ENCODE data around the gene STX4. TPM values are rescaled to one million over a fixed set of nuclear protein-coding genes. Genes with fewer than 3 reads are reported as not detected.

Gene STX4
- total RNA-seq, 2 donors from 2014 or later = 17.1 to 23.8 TPM

- H3K27ac ChIP-seq = no peak overlapping the region
Measured at GRCh38 chr16:31086629-31086906, 53.2 kb downstream of the STX4 start.

GRCh38 chr16:31087481-31087880 lies 54.1 kb downstream of the STX4 start:
- H3K27me3 ChIP-seq = no peaks in the 10 kb centered on the region
- no peak for DNase-seq (ENCODE audit: low spot score)
- no peak for TF ChIP-seq CTCF (IDR thresholded peaks at IDR 0.05)
- no peak overlapping the region for H3K27ac ChIP-seq
- peaks cover 33% of the 10 kb centered on the region for H3K36me3 ChIP-seq
- H3K4me1 ChIP-seq = no peaks in the 10 kb centered on the region
- no peaks in the 10 kb centered on the region for H3K9me3 ChIP-seq
- no peak overlapping the region for H3K4me3 ChIP-seq

More at GRCh38 chr16:31086629-31086906, 53.2 kb downstream of the STX4 start:
- DNase-seq (ENCODE audit: low spot score) = no peak
- H3K27me3 ChIP-seq = no peaks in the 10 kb centered on the region
- peaks cover 37% of the 10 kb centered on the region for H3K36me3 ChIP-seq
- peaks cover 0 to 5% of the 10 kb centered on the region in 2 donors for H3K4me1 ChIP-seq
- H3K9me3 ChIP-seq = no peaks in the 10 kb centered on the region
- no peak overlapping the region for H3K4me3 ChIP-seq
- TF ChIP-seq CTCF (IDR thresholded peaks at IDR 0.05) = no peak

- peaks cover 0 to 4% of the 10 kb centered on the region in 2 donors for H3K4me1 ChIP-seq
Measured at GRCh38 chr16:31087971-31088370, 54.6 kb downstream of the STX4 start.

GRCh38 chr16:31088459-31089183 lies 55.3 kb downstream of the STX4 start, which contains the start of gene PRSS53:
Gene PRSS53, minus strand, starts transcription at chr16:31088943. Its CDS starts 134 bp downstream, at chr16:31088809.
- H3K27ac ChIP-seq = no peak within 1 kb of the TSS
- TF ChIP-seq CTCF (IDR thresholded peaks at IDR 0.05) = no peak
- H3K27me3 ChIP-seq = no peaks in the 10 kb centered on the region
- DNase-seq (ENCODE audit: low spot score) = no peak
- H3K4me1 ChIP-seq = peaks cover 0 to 11% of the 10 kb centered on the region in 2 donors
- H3K9me3 ChIP-seq = no peaks in the 10 kb centered on the region
- H3K36me3 ChIP-seq = peaks cover 22% of the 10 kb centered on the region
- no peak within 1 kb of the TSS for H3K4me3 ChIP-seq

More at GRCh38 chr16:31087971-31088370, 54.6 kb downstream of the STX4 start:
- Histone ChIP-seq H3K4me3 (no peak overlapping the region), H3K27ac (no peak overlapping the region), H3K27me3 (no peaks in the 10 kb centered on the region), H3K36me3 (peaks cover 28% of the 10 kb centered on the region), H3K9me3 (no peaks in the 10 kb centered on the region)
- TF ChIP-seq CTCF (IDR thresholded peaks at IDR 0.05) = no peak
- no peak for DNase-seq (ENCODE audit: low spot score)

- no peaks in the 10 kb centered on the region for H3K27me3 ChIP-seq
- no peaks in the 10 kb centered on the region for H3K9me3 ChIP-seq
- H3K27ac ChIP-seq = no peak overlapping the region
- TF ChIP-seq CTCF (IDR thresholded peaks at IDR 0.05) = no peak
- peaks cover 16% of the 10 kb centered on the region for H3K36me3 ChIP-seq
- no peak overlapping the region for H3K4me3 ChIP-seq
- peaks cover 0 to 16% of the 10 kb centered on the region in 2 donors for H3K4me1 ChIP-seq
- no peak for DNase-seq (ENCODE audit: low spot score)
Measured at GRCh38 chr16:31089199-31089598, 55.8 kb downstream of the STX4 start.

Other genes starting within 250 kb of the STX4 start
- gene ZNF629, start 246.4 kb upstream of the STX4 start, total RNA-seq = 10 to 100 TPM; 21.2 to 22.9 TPM
- 10 to 100 TPM; 21.1 to 35.1 TPM for gene BCL7C, start 139.5 kb upstream of the STX4 start, total RNA-seq
- gene CTF1, start 136.9 kb upstream of the STX4 start, total RNA-seq = 1 to 10 TPM; 6.5 to 7.6 TPM
- 1 to 10 TPM; 5.7 to 7.9 TPM for gene FBXL19, start 110.0 kb upstream of the STX4 start, total RNA-seq
- gene ORAI3, start 84.5 kb upstream of the STX4 start, total RNA-seq = 10 to 100 TPM; 22.4 to 23.0 TPM
- 1 to 10 TPM; 3.8 to 8.6 TPM for gene SETD1A, start 75.8 kb upstream of the STX4 start, total RNA-seq
- 1 to 10 TPM; 6.0 to 8.5 TPM for gene HSD3B7, start 48.4 kb upstream of the STX4 start, total RNA-seq
- gene STX1B, start 22.9 kb upstream of the STX4 start, total RNA-seq = 1 to 10 TPM; 1.3 to 2.1 TPM
- gene ZNF668, start 40.7 kb downstream of the STX4 start, total RNA-seq = 1 to 10 TPM; 7.4 to 9.2 TPM
- 10 to 100 TPM in 1 of 2 donors, 1 to 10 TPM in 1; 6.2 to 10.8 TPM for gene ZNF646, start 40.9 kb downstream of the STX4 start, total RNA-seq
- under 1 TPM; 0.15 to 0.43 TPM for gene PRSS53, start 55.4 kb downstream of the STX4 start, total RNA-seq
- 10 to 100 TPM; 64.9 to 71.8 TPM for gene VKORC1, start 61.2 kb downstream of the STX4 start, total RNA-seq
- 10 to 100 TPM; 52.0 to 62.3 TPM for gene BCKDK, start 74.8 kb downstream of the STX4 start, total RNA-seq
- 10 to 100 TPM; 58.0 to 64.3 TPM for gene KAT8, start 84.1 kb downstream of the STX4 start, total RNA-seq
- gene PRSS8, start 102.2 kb downstream of the STX4 start, total RNA-seq = 1 to 10 TPM in 1 of 2 donors, not detected in 1; 2.4 TPM
- gene PRSS36, start 116.5 kb downstream of the STX4 start, total RNA-seq = 1 to 10 TPM; 1.3 to 1.9 TPM
- gene FUS, start 146.6 kb downstream of the STX4 start, total RNA-seq = 10 to 100 TPM; 16.9 to 34.3 TPM
- 10 to 100 TPM in 1 of 2 donors, 1 to 10 TPM in 1; 7.9 to 13.8 TPM for gene PYCARD, start 169.2 kb downstream of the STX4 start, total RNA-seq
- under 1 TPM; 0.04 to 0.11 TPM for gene TRIM72, start 180.6 kb downstream of the STX4 start, total RNA-seq
- gene PYDC1, start 183.6 kb downstream of the STX4 start, total RNA-seq = not detected
- gene ITGAM, start 226.4 kb downstream of the STX4 start, total RNA-seq = 10 to 100 TPM in 1 of 2 donors, 1 to 10 TPM in 1; 2.1 to 15.4 TPM

Data from right atrium auricular region (tissue), 2 donors.